GM21529 (cell line): Measurements from ENCODE around the gene EPHA4.

Experiments
- ATAC-seq: cut with Tn5 transposase; IDR thresholded peaks from one replicate; pipeline ENCODE4 v1.9.1; 2021; ENCODE audit not compliant: unreplicated experiment

Gene EPHA4

GRCh38 chr2:221370076-221370856, 201.8 kb downstream of the EPHA4 start:
- ATAC-seq, result no peak
